Measurements from ENCODE around the gene TJP1. TPM values are rescaled to one million over a fixed set of nuclear protein-coding genes. Genes with fewer than 3 reads are reported as not detected.

Gene TJP1
- total RNA-seq: 10 to 100 TPM; 33.2 to 47.2 (median 42.9) TPM

GRCh38 chr15:29822100-29822683, at the start of gene TJP1:
Gene TJP1 (minus strand): TSS chr15:29822468. CDS start chr15:29822028, 440 bp downstream.
- Histone ChIP-seq H3K9me3 (no peaks in the 10 kb centered on the region), H3K27ac (peak within 1 kb of the TSS; percentile 96 to 100 (median 98)), H3K27me3 (no peaks in the 10 kb centered on the region), H3K36me3 (no peaks in the 10 kb centered on the region), H3K4me1 (peaks cover 23 to 26% of the 10 kb centered on the region in 2 donors), H3K4me3 (peak within 1 kb of the TSS; percentile 83 to 95 (median 89))
- intact Hi-C loops (cut with DNase I; ENCODE audit: low total_unique reads) (loop anchor here (5.0 to 10.0 kb wide), 3 partner anchors 53 to 1505 kb away; partner anchors contain the start of gene KLF13), in situ Hi-C loops (cut with MboI; ENCODE audit: low sequenced_read_pairs in 4 of 4) (no loop called here)
- DNase-seq (peak; percentile 47 to 71), ATAC-seq (peak; percentile 85 to 86)
- TF ChIP-seq CTCF (IDR thresholded peaks at IDR 0.05 in 4 of 5, conservative IDR thresholded peaks at IDR 0.05 in 1 of 5): peak in 1 of 5 experiments; percentile 10
- TF ChIP-seq POLR2A (IDR thresholded peaks at IDR 0.05): peak; percentile 94 to 97

- no peaks in the 10 kb centered on the region for H3K9me3 ChIP-seq
- no peaks in the 10 kb centered on the region for H3K27me3 ChIP-seq
- ATAC-seq (peak; percentile 61 to 79), DNase-seq (peak; percentile 5 to 25)
- in situ Hi-C loops (cut with MboI; ENCODE audit: low sequenced_read_pairs in 4 of 4): no loop called here
- no peaks in the 10 kb centered on the region for H3K36me3 ChIP-seq
- H3K4me3 ChIP-seq: peak overlapping the region in 2 of 4 donors; percentile 1 to 8
- peaks cover 0 to 7% of the 10 kb centered on the region in 2 donors for H3K4me1 ChIP-seq
- peak overlapping the region; percentile 57 to 79 (median 78) for H3K27ac ChIP-seq
- no peak for TF ChIP-seq CTCF (IDR thresholded peaks at IDR 0.05 in 4 of 5, conservative IDR thresholded peaks at IDR 0.05 in 1 of 5)
- TF ChIP-seq POLR2A (IDR thresholded peaks at IDR 0.05): peak in 1 of 2 donors; percentile 27
- intact Hi-C loops (cut with DNase I; ENCODE audit: low total_unique reads): loop anchor here (10.0 kb wide), 1 partner anchor 47 kb away; the partner anchor contains the start of gene TJP1
Measured at GRCh38 chr15:29871401-29871800, 49.1 kb upstream of the TJP1 start.

- Histone ChIP-seq H3K36me3 (no peaks in the 10 kb centered on the region), H3K4me1 (peaks cover 0 to 7% of the 10 kb centered on the region in 2 donors), H3K27me3 (no peaks in the 10 kb centered on the region), H3K4me3 (peak overlapping the region in 2 of 4 donors; percentile 1 to 8), H3K27ac (peak overlapping the region; percentile 57 to 79 (median 78)), H3K9me3 (no peaks in the 10 kb centered on the region)
- intact Hi-C loops (cut with DNase I; ENCODE audit: low total_unique reads) (loop anchor here (10.0 kb wide), 1 partner anchor 46 kb away; the partner anchor contains the start of gene TJP1), in situ Hi-C loops (cut with MboI; ENCODE audit: low sequenced_read_pairs in 4 of 4) (no loop called here)
- ATAC-seq (peak; percentile 30 to 59), DNase-seq (no peak)
- TF ChIP-seq CTCF (IDR thresholded peaks at IDR 0.05 in 4 of 5, conservative IDR thresholded peaks at IDR 0.05 in 1 of 5) (no peak), POLR2A (IDR thresholded peaks at IDR 0.05) (no peak)
Measured at GRCh38 chr15:29870495-29871151, 48.4 kb upstream of the TJP1 start.

GRCh38 chr15:29867241-29868000, 45.2 kb upstream of the TJP1 start:
- H3K27ac ChIP-seq: no peak overlapping the region
- no peak overlapping the region for H3K4me3 ChIP-seq
- DNase-seq (no peak), ATAC-seq (no peak)
- no peaks in the 10 kb centered on the region for H3K9me3 ChIP-seq
- TF ChIP-seq POLR2A (IDR thresholded peaks at IDR 0.05) (no peak), CTCF (IDR thresholded peaks at IDR 0.05 in 4 of 5, conservative IDR thresholded peaks at IDR 0.05 in 1 of 5) (no peak)
- in situ Hi-C loops (cut with MboI; ENCODE audit: low sequenced_read_pairs in 4 of 4): no loop called here
- H3K27me3 ChIP-seq: no peaks in the 10 kb centered on the region
- H3K36me3 ChIP-seq: no peaks in the 10 kb centered on the region
- H3K4me1 ChIP-seq: peaks cover 0 to 7% of the 10 kb centered on the region in 2 donors
- intact Hi-C loops (cut with DNase I; ENCODE audit: low total_unique reads): no loop called here
